Effector CD8-positive, alpha-beta T cell (primary cell): ENCODE results near the gene FBXW10B.
"Not testable (repeated sequence)": the region's sequence is repeated elsewhere in the genome, so short reads cannot be mapped to it uniquely, and the experiment has no call there.

Source experiments
- DNase-seq: peaks from one replicate; lab custom pipeline; 2025; lab: John Stamatoyannopoulos, UW
- total RNA-seq, 4 experiments: gene quantifications; one replicate each; lab custom pipeline; 2026; lab: John Stamatoyannopoulos, UW

The FBXW10B gene, protein sequence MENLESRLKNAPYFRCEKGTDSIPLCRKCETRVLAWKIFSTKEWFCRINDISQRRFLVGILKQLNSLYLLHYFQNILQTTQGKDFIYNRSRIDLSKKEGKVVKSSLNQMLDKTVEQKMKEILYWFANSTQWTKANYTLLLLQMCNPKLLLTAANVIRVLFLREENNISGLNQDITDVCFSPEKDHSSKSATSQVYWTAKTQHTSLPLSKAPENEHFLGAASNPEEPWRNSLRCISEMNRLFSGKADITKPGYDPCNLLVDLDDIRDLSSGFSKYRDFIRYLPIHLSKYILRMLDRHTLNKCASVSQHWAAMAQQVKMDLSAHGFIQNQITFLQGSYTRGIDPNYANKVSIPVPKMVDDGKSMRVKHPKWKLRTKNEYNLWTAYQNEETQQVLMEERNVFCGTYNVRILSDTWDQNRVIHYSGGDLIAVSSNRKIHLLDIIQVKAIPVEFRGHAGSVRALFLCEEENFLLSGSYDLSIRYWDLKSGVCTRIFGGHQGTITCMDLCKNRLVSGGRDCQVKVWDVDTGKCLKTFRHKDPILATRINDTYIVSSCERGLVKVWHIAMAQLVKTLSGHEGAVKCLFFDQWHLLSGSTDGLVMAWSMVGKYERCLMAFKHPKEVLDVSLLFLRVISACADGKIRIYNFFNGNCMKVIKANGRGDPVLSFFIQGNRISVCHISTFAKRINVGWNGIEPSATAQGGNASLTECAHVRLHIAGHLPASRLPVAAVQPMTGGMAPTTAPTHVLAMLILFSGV
- total RNA-seq: 0 to 1.1 (median 0.23) reads per million in 4 experiments

DNA sequence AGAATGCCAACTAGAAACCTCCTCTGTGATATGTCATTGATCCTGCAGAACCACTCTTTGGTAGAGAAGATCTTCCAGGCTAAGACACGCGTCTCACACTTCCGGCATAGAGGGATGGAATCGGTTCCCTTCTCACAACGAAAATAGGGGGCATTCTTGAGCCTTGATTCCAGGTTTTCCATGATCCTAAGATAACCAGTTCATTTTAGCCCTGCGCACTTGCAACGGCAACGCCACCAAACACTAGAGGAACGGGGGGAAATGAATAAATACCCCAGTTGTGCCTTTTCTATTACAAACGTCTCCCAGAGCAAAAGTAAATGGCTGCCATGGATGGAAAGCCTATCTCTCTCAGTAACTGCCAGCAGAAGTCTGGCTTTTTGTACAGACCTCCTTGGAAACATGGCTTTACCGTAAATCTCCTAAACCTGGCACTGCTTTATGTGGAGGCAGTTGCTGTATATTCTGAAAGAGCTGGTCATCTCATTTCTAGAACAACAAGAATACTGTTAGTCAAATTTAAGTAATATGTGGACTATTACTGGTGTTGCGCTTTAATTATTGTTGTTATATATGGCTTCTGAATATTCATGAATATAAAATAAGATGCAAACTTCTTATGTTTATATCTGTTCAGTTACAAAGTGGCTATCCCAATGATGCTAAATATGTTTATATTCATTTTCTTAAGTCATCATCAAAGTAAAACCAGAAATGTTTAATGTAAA is at the start of gene FBXW10B:
Gene FBXW10B, minus strand, starts transcription at position 374 of the 728 bp plus-strand sequence. Its CDS starts 192 bp downstream, at position 182.
- DNase-seq: not testable (repeated sequence)

DNA sequence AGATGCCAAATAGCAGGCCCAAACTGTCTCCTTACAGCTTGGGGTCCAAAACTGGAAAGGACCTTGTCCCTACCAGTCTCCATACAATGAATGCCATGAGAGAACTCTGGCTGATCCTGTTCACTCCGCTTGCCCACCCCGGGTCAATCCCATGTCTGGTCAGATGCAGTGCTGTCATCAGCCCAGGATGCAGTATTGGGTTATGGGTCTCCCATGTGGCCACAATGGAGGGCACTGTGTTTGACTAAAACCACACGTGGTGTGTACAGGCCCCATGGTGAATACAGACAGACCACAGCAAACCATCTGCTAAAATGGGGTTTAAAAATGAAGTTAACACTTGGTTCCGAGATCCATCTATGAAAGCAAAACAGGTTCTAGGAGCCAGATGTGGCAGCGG is 44.2 kb upstream of the FBXW10B start:
- DNase-seq: no peak

DNA sequence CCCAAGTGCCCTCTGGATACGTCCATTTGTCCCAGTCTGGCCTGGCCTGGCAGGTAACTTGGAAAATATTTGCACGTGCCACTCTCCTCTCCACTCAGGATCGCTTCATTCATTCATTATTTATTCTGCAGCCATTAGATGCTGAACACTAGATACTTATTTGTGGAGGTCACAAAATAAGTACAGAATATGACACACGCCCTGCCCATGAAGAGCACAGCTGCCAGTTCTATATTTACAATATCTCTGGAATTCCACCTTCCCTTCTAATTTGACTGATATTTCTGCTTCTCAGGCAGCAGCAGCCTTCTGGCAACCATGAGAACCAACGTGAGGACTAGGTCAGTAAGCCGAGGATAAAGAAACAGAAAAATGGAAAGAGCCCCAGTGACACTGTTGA is 43.7 kb upstream of the FBXW10B start:
- DNase-seq: no peak

DNA sequence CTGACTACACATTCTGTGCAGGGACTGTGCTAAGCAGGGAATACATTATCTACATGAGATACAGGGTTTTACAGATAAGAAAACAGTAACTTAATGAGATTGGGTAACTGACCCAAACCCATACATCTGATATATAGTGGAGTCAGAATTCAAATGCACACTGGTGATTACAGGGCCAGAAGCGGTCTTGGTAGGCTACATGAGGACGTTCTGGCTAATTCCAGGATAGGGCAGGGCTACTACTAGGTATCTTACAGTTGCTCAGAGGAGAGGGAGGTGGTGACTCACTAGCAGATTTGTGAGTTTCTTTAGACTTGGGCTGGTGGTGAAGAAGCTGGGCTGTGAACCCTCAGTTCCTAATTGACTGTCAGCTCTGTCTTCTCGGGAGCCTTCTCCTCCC is 43.2 kb upstream of the FBXW10B start:
- DNase-seq: no peak

DNA sequence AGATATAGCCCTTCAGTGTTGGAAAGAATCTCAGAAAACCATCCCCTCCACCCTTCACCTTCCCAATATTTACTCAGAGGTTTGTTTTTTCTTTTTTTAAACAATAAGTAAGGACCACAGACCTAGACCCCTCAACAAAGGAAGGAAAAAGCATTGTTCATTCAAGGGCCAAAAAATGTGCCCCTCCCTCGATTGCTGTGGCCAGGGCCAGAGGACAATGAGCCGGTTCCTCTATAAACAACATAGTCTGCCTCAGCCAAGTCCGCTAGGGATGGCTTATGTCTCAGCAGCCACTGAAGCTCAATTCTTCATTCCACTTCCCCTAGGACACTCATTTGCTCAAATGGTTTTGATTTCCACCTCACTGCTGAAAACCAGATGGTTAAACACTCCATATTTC is 40.6 kb upstream of the FBXW10B start:
- DNase-seq: no peak

DNA sequence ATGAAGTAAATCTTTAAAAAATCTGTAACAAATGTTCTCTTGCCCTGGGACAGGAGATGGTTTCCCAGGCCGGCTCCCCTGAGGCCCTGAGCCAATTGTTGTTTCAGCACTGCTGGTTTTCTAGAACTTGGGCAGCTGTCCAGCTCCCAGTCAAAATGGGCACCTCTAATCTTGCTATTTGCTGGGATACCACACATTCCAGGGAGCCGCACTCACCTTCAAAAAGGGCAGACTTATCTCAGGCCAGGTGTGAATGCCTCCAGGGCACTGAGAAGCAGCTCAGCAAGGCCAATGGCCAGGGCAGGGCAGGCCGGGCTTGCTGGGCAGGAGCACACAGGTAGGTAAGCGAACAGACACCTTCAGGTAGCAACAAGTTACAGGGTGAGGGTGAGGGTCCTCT is 40.2 kb upstream of the FBXW10B start:
- no peak for DNase-seq

DNA sequence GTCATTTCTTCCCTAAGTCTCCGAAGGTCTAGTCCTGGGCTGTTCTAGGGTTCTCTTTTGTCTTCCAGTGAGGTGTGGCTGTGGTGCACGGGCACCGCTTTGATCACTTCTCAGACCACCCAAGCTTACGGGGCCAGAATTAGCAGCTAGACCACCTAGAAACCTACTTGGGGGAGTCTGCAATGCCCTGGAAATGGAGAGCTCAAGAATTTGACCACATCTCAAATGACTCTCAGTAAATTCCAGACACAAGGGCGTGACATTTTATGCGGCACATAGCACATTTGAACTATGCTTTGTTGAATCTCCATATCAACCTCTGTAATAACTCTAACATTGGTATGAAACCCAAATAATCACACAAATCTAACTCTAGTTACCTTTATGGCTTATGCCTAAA is 39.7 kb upstream of the FBXW10B start:
- no peak for DNase-seq

DNA sequence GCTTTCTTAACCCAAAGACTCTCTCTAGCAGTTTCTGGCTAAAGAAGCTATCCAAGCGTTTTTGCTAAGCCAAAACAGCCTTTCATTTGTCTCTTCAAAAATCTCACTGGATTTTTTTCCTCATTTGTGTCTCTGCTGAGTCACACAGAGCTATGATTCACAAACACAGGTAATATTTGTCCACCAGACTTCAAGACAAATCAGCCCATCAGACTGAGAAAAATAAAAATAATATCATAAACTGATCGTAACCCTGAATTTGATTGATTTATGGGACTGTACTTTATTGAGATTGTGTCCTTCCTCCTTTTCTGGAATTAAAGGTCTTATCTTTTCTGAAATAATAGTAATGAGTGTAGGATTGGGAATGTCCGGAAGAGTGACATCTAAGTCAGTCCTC is 38.8 kb upstream of the FBXW10B start:
- DNase-seq: no peak

DNA sequence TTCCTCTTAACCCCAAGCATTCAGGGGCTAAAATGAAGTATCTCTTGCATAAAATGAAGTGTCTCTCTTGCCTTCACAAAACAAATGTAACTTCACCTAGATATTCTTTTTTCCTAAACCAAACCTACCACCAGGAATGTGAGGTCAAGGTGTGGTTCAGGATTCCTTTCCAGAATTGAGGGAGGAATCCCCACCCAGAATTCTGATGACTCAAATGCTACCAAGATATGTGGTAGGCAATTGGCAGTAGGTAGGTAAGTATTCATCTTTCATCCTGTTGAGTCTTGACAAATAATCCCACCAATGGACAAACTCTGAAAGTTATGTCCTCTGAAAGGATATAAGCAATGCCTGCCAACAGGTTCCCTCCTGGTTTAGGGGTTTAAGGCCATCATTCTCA is 38.4 kb upstream of the FBXW10B start:
- DNase-seq: no peak

DNA sequence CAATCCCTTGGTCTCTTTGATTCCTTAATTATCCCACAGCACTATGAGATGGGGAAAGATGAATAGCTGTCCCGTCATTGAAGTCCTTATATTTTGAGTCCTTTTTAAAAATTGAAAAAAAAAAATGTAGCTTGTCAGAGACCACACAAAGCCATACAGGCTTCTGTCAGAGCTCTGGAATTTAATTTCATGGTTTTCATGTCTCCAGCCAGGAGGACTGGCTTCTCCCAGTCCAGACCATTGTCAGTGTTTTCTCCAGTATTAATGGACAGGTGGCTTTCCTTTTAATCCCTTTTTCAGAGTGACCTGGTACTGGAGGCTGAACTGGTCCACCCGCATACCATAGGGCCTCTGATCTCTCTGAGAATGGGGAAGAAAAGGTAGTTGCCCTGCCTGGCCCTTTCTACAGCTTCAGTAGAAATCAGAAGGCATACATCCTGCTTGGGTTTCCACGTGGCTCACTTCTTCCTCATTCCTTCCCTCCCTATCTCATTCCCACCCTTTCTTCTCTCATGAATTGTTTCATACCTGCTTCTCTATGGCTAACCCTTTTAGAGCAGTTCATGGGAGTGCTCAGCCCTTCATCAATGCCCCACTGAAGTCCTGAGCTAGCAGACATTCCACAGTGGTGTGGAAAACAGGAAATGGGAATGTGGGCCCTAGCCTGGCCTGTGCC is 35.5 kb upstream of the FBXW10B start:
- DNase-seq: no peak

DNA sequence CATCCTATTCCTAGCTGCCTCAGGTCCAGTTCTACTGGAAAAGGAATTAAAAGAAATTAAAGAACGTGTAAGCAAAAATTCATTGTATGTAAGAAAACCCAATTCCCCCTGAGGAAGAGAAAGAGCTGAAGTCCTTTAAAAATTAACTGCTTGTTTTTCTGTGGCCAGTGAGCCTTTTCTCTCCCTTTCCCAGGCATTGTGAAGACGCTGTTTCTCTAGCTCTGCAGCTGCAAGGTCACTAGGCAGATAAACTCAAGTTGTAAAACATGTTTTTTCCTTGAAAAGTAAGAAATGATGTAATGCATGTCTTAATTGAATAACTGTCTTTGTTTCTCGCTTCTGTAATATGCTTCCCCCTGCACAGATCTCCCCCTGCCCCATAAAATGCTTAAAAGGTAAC is 34.9 kb upstream of the FBXW10B start:
- not testable (repeated sequence) for DNase-seq

DNA sequence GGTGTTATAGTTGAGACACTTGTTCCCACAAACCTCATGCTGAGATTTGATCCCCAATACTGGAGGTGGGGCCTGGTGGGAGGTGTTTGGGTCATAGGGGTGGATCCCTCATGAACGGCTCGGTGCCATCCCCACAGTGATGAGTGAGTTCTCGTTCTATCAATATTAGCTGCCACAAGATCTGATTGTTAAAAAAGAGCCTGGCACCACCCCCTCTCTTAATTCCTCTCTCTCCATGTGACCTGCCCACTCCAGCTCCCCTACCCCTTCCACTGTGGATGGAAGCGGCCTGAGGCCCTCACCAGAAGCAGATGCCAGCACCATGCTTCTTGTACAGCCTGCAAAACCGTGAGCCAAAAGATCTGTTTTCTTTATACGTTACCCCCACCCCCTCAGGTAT is 33.5 kb upstream of the FBXW10B start:
- no peak for DNase-seq

DNA sequence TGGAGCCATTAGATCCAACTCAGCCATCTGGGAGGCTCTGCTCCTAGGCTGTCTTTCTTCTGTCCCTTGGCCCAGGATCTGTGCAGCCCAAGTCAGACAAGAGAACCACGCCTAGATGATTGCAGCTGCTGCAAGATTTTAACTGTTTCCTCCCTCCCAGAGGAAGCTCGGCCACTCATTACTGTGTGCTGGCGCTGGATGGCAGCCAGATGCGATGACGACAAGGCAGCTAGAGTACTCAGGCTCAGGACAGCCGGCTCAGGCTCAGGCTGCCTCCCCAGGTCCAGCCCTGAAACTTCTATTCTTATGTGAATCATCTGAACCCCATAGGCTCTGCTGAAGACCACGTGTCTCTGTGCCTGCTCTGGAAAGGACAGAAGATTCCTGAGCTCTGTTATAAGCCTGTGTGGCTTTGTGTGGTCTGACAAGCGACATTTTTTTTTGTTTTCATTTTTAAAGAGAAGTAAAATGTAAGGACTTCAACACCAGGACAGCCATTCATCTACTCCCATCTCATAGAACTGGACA is 32.1 kb upstream of the FBXW10B start:
- no peak for DNase-seq

DNA sequence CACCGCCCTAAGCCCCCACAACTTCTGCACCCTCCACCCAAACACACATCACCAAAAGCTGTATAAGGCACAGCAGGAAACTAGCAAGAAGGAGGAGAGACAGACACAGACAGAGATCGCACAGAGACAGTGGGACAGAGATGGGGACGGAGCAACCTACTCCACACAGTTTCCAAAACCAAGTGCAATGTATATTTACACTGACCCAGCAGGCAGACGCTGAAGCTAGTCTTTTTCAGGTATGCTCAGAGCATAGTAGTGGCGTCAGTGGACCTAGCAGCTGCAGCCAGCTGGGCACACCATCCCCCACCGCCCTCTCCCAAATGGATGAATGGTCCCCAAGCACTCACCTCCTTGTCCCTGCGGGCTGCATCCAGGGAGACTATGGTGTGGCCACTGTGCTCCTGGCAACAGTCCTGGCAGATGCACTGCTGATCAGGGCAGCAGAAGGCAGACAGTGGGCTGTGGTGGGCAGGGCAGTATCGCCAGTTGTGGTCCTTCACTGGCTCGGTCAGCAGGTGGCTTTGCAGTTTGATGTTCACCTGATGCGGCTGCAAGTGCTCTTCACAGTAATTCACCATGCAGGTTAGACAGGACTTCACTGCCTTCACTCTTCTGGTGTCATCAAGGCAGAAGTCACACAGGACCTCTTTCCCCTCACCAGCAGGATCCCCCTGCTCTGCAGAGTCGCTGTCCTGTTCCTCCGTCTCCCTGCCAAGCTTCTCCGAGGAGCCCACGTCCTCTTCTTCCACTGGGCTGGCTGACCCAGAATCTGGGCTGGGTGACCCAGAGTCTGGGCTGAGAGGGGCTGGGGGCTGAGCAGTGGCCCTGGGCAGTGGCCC is 31.5 kb upstream of the FBXW10B start:
- DNase-seq: no peak

DNA sequence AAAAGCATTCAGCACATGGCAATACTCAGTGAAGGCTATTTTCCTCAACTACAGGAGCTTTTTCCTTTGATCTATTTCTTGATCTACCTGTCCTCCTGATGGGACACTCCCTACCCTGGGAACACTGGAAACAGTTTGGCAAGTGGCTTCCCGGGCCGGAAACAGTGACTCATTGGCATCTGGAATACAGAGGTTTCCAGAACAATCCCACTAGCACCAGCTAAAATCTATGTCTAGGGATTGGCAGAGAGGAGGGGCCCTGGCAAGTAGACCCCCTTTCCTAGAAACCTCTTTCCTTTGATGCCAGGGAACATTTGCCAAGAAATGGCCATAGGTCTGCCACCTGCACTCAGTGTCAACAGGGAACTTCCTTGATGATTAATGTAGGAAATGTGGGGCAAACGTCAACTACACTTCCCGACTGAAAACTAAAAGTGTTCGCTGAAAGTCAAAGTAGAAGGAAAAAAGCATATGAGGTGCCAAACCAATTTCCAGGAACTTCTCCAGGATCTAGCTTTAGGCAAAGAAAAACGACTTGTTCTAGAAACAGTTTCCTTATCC is 30.4 kb upstream of the FBXW10B start:
- no peak for DNase-seq

DNA sequence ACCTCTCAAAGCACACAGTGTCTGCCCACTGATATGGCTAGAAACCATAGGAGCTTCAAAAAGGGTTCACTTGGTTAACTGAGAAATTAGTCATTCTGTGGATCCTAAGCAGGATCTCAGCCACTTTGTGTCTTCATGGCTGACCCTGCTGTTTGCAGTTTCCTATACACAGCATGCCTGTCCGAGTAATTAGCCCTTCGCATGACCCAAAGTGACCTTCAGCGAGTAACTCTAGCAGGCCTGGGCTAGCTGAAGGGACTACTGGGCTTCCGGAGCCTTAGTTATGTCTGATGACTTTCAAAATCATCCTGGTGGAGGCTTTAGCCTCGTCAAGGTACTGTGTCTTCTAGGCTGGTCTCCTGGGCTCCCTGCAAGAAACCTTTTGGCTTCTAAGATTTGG is 28.9 kb upstream of the FBXW10B start:
- no peak for DNase-seq

DNA sequence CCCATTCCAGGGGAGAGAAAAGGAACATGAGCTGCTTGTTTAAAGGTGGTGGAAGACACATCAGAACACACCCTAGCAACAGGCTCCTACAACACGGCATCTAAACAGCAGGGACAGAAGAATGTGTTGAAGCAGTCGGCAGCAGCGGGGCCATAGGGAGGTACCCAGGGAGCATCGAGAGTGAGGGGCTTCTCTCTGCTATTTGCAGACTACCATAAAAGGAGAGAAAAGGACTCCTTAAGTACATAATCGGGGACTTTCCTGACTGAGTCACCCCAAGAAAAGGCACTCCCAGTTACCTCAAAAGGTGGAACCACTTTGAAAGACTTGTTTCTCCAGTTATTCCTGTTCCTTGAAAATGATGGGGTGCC is 26.4 kb upstream of the FBXW10B start:
- not testable (repeated sequence) for DNase-seq

DNA sequence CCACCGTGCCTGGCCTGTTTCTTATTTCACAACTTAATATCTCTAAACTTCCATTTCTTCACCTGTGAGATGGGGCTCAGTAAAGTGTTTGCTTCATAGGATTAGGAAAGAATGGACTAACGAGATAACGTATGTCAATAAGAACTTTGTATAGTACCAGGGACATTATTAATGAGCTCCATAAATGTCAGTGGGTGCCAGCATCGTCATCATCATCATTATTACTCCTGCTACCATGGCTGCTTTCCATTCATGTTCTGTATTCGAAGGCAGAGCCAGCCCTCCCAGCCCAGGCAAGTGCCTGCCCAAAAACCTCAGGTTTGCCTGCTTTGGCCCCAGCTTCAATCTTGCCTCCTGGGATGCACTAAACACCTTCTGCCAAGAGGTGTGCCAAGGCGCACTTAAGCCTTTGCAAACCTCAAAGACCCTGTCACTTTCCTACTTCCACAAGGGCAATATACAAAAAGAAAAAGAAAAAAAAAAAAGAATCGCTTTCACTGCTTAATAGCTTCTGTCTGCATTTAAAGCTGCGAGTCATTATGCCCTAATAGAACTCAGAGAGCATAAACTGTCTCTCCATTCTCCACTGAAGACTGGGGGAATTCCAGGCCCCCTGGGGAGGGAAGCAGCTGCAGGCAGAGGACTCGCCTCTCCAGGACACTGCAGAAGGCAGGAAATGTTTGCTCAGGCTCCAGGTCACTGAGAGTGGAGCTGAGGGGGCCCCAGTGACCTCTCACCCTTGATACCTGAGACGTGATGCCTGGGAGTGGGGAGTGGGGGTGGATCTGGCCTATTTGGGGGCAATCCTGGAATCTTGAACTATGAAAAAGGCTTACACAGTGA is 25.8 kb upstream of the FBXW10B start:
- not testable (repeated sequence) for DNase-seq

DNA sequence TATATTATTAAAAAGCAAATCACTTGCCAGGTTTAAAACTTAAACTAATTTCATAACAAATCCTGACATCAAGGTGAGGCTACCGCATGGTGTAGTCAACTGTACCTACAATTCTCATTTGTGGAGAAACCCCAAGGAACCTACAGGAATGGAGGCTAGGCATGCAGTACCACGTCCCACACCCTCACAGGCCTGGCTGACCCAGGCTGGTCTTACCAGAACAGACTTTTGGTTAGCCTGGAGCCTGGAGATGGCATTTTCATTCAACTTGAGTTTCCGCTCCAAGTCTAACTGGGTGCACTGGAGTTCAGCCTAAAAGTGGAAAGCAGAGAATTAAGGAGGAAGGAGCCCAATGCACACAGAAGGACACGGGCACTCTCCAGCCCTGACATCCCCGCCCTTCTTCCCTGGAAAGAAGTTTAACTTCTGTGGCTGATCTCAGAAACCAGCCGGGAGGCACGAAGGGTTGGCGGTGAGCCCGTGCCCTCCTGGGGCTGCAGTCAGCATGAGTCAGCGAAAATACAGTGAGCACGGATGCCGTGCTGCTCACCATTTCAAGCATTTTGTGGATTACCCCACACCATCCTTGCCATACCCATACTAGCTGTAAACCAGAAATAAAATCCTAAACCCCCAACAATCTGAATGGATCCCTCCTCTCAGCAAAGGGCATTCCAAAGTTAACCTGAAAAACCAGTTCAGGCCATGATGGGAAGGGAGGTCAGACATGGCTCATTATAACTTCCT is 23.2 kb upstream of the FBXW10B start:
- not testable (repeated sequence) for DNase-seq
